ENCODE data around the gene MYH15.

Gene MYH15

GRCh38 chr3:108441071-108441507 lies 69.3 kb downstream of the MYH15 start:
- in situ Hi-C loops (cut with MboI; ENCODE audit: low pct_unique_long_range_greater_than_20kb, low sequenced_read_pairs) = no loop called here
- no peak for DNase-seq

DNA sequence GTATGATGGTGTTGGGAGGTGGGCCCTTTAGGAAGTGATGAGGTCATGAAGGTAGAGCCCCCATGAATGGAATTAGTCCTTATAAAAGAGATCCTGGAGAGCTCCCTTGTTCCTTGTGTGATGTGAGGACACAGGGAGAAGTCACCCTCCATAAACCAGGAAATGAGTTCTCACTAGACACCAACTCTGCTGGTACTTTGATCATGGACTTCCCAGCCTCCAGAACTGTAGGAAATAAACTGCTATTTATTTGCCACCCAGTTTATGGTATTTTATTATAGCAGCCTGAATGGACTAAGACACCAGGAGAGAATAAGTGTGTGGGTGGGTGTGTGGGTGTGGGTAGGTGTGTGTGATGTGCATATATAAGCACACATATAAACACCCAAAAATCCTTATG lies 71.9 kb downstream of the MYH15 start:
- no peak for DNase-seq
- in situ Hi-C loops (cut with MboI; ENCODE audit: low pct_unique_long_range_greater_than_20kb, low sequenced_read_pairs) = no loop called here

GRCh38 chr3:108437439-108437838 lies 73.0 kb downstream of the MYH15 start:
- DNase-seq = no peak
- in situ Hi-C loops (cut with MboI; ENCODE audit: low pct_unique_long_range_greater_than_20kb, low sequenced_read_pairs) = no loop called here

- in situ Hi-C loops (cut with MboI; ENCODE audit: low pct_unique_long_range_greater_than_20kb, low sequenced_read_pairs) = no loop called here
- DNase-seq = no peak
Observed at GRCh38 chr3:108433928-108434327, 76.5 kb downstream of the MYH15 start.

DNA sequence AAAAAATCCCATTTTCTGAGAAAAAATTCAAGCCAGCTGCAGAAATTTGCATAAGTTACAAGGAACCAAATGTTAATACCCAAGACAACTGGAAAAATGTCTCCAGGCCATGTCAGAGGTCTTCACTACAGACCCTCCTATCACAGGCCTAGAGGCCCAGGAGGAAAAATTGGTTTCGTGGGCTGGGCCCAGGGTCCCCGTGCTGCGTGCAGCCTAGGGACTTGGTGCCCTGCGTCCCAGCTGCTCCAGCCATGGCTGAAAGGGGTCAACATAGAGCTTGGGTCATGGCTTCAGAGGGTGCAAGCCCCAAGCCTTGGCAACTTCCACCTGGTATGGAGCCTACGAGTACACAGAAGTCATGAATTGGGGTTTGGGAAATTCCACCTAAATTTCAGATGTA lies 78.0 kb downstream of the MYH15 start:
- DNase-seq = no peak
- in situ Hi-C loops (cut with MboI; ENCODE audit: low pct_unique_long_range_greater_than_20kb, low sequenced_read_pairs) = no loop called here

- no peak for DNase-seq
- in situ Hi-C loops (cut with MboI; ENCODE audit: low pct_unique_long_range_greater_than_20kb, low sequenced_read_pairs) = no loop called here
Observed at GRCh38 chr3:108430540-108430939, 79.9 kb downstream of the MYH15 start.

DNA sequence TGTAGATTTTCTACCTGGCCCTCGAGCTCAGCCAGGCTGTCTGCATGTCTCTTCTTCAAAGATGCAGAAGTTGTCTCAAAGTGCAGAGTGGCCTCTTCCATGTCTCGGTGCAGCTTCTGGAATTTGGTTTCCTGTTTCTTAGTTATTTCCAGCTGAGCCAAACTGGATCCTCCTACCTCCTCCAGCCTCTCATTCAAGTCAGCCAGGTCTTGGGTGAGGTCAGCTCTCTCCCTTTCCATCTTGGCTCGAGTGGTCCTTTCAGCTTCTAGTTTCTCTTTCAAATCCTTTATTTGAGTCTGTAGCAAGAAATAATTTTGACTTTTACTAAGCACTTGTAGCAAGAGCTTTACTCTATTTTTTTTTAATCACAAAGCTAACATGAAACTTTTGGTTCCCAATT lies 81.8 kb downstream of the MYH15 start:
- DNase-seq = no peak
- in situ Hi-C loops (cut with MboI; ENCODE audit: low pct_unique_long_range_greater_than_20kb, low sequenced_read_pairs) = no loop called here

DNA sequence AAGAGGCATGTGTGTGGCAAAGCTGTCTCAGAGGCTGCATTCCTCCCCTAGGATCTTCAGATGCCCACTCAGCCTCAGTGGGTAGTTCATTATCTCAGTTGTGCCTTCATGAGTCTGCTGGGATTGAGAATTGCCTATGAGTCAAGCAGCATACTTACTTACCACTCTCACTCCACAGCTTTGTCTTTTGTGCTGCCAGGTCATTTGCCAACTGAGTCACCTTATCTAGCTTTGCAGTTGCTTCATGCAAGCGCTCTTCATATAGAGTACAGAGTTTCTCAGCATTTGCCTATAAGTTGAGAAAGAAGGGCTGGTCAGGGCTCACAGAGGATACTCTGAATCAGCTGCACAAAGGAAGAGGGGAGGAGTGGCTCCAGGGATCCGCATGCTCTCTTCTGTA lies 89.5 kb downstream of the MYH15 start:
- in situ Hi-C loops (cut with MboI; ENCODE audit: low pct_unique_long_range_greater_than_20kb, low sequenced_read_pairs) = no loop called here
- DNase-seq = no peak

DNA sequence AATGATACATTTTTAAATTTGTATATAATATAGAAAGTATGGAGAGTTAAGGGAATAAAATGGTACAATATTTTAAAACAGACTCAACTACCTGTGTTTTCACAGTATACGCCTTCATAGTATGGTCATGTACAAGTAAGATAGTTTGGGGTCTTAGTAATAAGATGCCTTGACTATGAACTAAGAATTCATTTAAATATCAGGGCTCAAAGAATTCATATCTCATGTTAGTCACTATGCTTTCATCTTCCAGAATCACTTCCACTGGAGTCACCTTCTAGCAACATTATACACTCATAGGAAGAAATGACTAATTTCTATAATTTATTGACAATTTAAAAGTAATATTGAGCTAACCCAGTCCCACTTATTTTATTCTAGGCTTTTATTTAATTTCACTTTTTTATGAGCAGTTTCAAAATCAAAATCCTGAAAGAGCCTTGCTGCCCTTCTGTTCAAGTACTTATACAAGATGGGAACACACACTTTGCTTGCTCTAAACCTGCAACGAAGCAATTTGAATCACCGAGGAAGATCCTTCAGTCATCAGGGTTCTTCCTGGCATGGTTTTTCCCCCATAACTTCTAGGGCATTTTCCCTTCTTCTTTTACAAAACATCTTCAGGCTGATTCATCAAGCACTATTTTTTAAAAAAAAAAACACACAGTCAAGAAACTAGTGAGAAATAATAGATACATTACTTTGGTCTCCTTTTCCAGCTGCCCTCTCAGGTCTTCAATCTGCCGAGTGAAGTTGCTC lies 94.1 kb downstream of the MYH15 start:
- no peak for DNase-seq
- in situ Hi-C loops (cut with MboI; ENCODE audit: low pct_unique_long_range_greater_than_20kb, low sequenced_read_pairs) = no loop called here

DNA sequence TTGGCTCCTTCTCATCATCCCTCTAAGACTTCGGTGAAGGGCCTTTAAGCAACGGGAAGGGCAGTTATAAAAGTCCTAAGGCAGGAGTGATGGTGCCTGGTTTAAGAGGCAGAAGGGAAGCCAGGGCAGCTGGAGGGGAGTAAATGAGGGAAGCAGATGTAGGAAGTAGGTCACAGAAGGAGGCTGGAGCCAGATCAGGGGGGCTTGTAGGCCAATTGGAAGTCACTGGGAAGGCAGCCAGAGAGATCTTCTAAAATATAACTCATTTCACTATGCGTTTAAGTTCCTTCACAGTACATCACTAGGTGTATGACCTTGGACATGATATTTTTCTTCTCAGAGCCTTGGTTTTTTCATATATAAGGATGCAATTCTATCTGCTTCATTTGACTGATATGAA lies 94.7 kb downstream of the MYH15 start:
- peak; percentile 27 for DNase-seq
- in situ Hi-C loops (cut with MboI; ENCODE audit: low pct_unique_long_range_greater_than_20kb, low sequenced_read_pairs) = no loop called here

DNA sequence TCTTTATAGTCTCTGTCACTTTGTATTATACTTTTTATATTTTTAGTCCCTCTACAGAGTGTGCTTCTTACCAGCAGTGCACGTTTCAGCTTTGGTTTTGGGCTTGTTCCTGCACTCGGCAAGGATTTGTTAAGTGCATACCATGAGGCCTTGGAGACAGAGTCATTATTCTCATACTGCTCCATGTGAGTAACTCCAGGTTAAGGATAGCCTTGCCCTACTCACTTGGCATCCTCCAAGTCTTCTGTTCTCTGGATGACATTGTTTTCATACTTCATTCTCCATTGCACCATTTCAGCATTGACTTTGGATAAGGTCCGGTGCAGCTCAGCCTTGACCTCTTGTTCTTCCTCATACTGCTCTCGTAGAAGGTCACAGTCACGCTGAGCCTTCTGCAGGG lies 96.4 kb downstream of the MYH15 start:
- no peak for DNase-seq
- in situ Hi-C loops (cut with MboI; ENCODE audit: low pct_unique_long_range_greater_than_20kb, low sequenced_read_pairs) = no loop called here

DNA sequence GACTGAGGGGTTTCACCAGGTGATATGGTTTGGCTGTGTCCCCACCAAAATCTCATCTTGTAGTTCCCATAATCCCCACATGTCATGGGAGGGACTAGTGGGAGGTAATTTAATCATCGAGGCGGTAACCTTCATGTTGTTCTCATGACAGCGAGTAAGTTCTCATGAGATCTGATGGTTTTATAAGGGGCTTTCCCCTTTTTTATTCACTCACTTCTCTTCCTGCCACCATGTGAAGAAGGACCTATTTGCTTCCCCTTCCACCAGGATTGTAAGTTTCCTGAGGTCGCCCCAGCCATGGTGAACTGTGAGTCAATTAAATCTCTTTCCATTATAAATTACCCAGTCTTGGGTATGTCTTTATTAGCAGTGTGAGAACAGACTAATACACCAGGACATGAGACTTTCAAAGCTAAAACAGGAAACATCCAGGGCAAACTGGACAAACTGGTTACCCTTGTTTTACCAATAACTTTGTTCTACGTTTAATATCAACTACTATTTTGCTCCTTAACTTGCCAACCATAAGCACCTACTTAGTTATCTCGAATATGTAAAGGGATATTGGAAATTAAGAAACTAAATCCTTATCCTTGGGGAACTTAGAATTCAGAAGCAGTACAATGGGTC lies 98.2 kb downstream of the MYH15 start:
- no peak for DNase-seq
- in situ Hi-C loops (cut with MboI; ENCODE audit: low pct_unique_long_range_greater_than_20kb, low sequenced_read_pairs) = no loop called here

DNA sequence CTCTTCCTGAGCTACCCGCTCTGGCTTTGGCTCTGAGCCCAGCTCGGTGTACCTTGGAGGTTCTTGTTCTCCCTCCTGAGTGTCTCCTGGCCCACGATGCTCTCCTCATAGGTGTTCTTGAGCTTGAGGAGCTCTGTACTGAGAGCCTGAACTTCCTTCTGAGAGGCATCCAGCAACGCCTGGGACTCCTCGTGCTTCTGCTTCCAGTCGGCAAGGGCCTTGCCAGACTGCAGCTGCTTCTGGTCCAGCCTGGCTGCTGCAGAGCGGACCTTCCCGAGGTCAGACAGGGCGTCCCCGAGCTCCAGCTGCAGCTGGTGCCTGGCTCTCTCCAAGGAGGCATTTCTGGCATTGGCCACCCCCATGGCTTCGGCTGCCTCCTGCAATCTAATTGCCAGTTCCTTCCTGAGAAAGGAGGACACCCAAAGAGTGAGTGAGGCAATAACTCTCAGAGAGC lies 99.8 kb downstream of the MYH15 start:
- DNase-seq = no peak
- in situ Hi-C loops (cut with MboI; ENCODE audit: low pct_unique_long_range_greater_than_20kb, low sequenced_read_pairs) = no loop called here

DNA sequence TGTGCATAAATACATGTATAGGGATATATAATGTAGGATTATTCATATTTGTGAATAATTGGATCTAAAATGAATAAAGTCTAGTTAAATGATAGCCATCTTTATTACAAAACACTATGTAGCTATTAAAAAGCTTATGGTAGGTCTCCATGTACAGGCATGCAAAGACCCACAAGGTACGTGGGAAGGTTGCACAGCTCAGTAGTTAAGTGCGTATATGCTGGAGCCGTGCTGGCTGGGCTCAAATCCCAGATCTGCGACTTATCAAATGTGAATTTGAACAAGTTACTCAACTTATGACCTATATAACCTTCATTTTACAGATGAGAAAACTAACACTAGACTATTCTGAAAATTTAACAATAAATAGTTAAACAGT lies 100.6 kb downstream of the MYH15 start:
- in situ Hi-C loops (cut with MboI; ENCODE audit: low pct_unique_long_range_greater_than_20kb, low sequenced_read_pairs) = no loop called here
- no peak for DNase-seq

DNA sequence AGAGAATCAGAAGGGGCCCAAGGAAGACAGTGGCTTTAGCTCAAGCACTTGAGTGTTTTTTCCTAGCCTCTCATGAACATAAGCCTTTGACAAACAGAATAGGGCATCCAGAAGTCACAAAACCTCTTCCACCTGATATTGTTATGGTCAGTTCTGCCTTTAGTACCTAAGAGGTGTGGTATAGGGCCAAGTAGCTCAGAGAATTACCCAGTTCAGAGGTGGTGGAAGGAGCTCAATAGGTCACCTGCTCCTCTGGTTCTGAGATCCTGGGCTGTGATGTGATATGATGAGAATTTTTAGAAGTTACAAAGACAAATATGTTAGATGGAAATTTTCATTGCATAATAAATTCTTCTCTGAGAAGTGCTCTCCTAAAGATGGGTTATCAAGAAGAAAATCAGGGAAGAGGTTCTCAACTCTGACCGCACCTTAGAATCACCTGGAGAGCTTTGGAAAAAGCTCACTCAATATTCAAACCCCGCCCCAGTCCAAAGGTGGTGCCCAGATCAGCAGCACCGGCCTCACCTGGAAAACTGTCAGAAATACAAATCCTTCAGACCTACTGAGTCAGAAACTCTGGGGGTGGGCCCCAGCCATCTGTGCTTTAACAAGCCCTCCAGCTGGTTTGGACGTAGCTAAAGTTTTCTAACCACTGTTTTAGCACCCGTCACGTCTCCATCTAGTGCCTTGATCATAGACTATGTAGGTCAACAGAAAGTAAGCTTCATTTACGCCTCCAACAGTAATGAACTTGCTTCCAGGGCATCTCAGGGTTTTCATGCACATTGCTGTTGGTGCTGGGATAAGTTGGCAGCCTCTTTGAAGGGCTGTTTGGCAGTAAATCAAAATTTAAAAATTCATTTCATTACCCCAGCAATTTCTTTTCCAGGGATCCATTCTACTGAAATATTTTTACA lies 101.3 kb downstream of the MYH15 start:
- in situ Hi-C loops (cut with MboI; ENCODE audit: low pct_unique_long_range_greater_than_20kb, low sequenced_read_pairs) = no loop called here
- no peak for DNase-seq

DNA sequence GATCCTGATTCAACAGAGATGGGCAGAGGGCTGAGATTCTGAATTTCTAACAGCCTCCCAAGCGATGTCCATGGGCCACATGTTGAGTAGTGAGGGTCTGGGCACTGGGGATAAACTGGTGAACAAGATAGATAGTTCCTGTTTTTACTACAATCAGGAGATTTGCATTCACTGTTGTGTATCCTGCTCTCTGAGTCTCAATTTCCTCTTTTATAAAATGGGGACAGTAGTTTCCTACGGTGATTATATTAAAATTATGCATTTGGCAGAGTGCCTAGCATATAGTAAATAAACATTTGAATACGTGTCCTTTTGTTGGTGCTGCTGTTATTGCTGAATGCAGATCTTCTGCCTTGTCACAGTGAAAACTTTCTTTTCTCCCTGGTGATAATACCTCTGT lies 102.5 kb downstream of the MYH15 start:
- DNase-seq = peak; percentile 67

DNA sequence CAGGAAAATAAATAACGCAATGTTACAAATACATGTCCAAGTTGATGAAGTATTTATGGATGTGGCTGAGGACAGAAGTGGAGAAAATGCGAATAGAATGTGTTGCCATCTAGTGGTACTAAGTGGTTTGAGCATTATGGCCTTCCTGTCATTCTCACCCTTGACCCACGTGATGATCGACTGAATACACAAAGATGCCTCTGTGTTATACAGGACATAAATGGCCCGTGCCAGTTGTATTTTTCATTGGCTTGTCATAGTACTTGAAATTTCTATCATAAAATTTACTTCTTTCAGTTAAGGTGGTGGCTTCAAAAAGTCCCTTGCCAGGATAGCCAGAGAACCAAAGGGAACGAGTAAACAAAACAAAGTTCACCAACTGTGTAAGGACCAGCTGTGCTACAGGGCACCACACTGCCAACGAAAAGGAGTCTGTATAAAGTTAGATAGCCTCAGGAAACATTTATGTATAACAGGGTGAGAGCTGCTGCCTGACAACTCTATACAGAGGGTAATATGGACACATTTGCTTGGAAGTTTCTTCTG lies 103.7 kb downstream of the MYH15 start:
- peak; percentile 89 for DNase-seq
- in situ Hi-C loops (cut with MboI; ENCODE audit: low pct_unique_long_range_greater_than_20kb, low sequenced_read_pairs) = no loop called here

More for the DNA sequence above, 102.5 kb downstream of the MYH15 start:
- in situ Hi-C loops (cut with MboI; ENCODE audit: low pct_unique_long_range_greater_than_20kb, low sequenced_read_pairs) = no loop called here

DNA sequence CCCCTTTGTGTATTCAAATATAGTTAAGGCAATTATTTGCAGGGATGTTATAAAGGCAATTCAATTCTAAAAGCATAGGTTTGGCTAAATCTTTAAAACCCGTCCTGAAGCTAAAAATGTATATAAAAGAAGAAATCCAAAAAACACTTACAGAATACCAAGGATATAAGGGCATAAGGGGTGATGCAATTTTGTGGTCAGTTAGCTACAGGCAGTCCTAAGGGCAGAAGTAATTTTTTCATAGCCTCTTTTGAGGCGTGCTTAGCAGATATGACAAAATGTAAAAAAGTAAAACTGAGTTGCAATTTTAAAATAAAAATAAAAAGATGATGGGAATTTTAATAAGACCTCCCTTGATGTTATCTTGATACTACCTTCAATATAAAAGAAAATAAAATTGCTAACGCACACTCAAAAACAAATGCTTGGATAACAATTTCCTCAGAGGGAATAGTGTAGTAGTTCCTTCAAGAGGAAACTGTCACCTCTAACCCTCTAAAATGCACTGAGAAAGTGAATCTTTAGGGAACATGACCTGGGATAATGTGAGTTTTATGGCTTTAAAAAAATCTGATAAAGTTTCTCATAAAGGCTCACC lies 104.2 kb downstream of the MYH15 start:
- in situ Hi-C loops (cut with MboI; ENCODE audit: low pct_unique_long_range_greater_than_20kb, low sequenced_read_pairs) = no loop called here

GRCh38 chr3:108404368-108404767 lies 106.0 kb downstream of the MYH15 start:
- in situ Hi-C loops (cut with MboI; ENCODE audit: low pct_unique_long_range_greater_than_20kb, low sequenced_read_pairs) = no loop called here

More for the DNA sequence above, 104.2 kb downstream of the MYH15 start:
- DNase-seq = no peak

More at GRCh38 chr3:108404368-108404767, 106.0 kb downstream of the MYH15 start:
- no peak for DNase-seq

Data from KBM-7 (cell line).